GM13977 (cell line): Measurements from ENCODE around the gene CALY.

Source experiments
- DNase-seq: peaks from one replicate; pipeline ENCODE4 v3.0.0; 2012; ENCODE audit warnings: low spot score
- in situ Hi-C: fragments of 300-500 bp; cut with MboI; formaldehyde crosslinking; loops from one replicate; pipeline ENCODE4 v1.12.0; 2022; ENCODE audit warnings: low sequenced_read_pairs, low pct_unique_long_range_greater_than_20kb, mixed read lengths, inconsistent platforms; ENCODE audit not compliant: unreplicated experiment
- TF ChIP-seq, protein P1 (sequence below): IDR thresholded peaks from 2 replicates; pipeline ENCODE4 v1.5.1; 2012; ENCODE audit warnings: mild to moderate bottlenecking, control low read depth; ENCODE audit not compliant: insufficient read depth; ENCODE audit errors: extremely low read depth, missing control alignments

The CALY gene

GRCh38 chr10:133336118-133336576 lies 549 bp downstream of the CALY start:
- in situ Hi-C loops: no loop called here
- TF ChIP-seq, protein P1, sequence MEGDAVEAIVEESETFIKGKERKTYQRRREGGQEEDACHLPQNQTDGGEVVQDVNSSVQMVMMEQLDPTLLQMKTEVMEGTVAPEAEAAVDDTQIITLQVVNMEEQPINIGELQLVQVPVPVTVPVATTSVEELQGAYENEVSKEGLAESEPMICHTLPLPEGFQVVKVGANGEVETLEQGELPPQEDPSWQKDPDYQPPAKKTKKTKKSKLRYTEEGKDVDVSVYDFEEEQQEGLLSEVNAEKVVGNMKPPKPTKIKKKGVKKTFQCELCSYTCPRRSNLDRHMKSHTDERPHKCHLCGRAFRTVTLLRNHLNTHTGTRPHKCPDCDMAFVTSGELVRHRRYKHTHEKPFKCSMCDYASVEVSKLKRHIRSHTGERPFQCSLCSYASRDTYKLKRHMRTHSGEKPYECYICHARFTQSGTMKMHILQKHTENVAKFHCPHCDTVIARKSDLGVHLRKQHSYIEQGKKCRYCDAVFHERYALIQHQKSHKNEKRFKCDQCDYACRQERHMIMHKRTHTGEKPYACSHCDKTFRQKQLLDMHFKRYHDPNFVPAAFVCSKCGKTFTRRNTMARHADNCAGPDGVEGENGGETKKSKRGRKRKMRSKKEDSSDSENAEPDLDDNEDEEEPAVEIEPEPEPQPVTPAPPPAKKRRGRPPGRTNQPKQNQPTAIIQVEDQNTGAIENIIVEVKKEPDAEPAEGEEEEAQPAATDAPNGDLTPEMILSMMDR: no peak
- no peak for DNase-seq

DNA sequence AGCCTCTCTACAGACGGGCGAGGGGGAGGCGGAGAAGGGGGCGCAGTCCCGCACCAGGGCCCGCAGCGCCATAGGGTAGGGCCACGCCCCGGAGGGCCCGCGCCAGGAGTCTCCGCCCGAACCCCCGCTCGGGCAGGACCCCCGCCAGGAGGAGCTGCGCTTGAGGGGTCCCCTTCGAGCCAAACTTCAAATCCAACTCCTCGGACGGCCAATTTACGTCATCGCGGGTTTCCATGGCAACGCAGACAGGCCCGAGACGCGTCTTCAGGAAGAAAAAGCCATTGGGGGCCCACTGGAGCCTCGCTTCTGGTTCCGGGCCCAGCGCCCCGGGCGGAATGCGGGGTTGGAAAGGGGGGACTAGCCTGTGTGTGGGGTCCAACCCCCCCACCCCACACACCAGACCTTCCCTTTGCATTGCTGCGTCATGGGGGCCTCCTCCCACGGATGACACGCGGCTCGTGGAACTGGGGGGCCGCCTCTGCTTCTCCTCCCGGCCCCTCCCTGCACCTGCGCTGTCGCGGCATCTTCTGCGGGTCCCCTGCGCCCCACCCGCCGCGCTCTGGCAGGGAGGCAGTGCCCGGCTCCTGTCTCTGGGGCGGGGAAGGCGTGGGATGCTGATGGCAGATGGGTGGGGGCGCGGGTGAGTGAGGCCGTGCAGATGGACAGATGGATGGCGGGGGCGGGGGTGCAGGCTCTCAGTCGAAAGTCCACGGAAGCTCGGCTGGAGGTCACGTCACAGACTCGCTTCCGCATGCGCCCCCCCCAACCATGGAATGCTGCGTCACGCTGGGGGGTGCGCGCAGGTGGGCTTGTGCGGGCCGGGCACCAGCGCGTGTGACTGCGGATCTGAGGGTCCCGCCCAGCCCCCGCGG lies 1.2 kb downstream of the CALY start:
- TF ChIP-seq, protein P1: no peak
- peak; percentile 85 for DNase-seq
- in situ Hi-C loops: no loop called here

GRCh38 chr10:133334503-133335245 lies 2.0 kb downstream of the CALY start:
- no peak for DNase-seq
- TF ChIP-seq, protein P1: no peak
- in situ Hi-C loops: no loop called here

GRCh38 chr10:133332936-133333699 lies 3.6 kb downstream of the CALY start:
- in situ Hi-C loops: no loop called here
- TF ChIP-seq, protein P1: no peak
- DNase-seq: no peak

DNA sequence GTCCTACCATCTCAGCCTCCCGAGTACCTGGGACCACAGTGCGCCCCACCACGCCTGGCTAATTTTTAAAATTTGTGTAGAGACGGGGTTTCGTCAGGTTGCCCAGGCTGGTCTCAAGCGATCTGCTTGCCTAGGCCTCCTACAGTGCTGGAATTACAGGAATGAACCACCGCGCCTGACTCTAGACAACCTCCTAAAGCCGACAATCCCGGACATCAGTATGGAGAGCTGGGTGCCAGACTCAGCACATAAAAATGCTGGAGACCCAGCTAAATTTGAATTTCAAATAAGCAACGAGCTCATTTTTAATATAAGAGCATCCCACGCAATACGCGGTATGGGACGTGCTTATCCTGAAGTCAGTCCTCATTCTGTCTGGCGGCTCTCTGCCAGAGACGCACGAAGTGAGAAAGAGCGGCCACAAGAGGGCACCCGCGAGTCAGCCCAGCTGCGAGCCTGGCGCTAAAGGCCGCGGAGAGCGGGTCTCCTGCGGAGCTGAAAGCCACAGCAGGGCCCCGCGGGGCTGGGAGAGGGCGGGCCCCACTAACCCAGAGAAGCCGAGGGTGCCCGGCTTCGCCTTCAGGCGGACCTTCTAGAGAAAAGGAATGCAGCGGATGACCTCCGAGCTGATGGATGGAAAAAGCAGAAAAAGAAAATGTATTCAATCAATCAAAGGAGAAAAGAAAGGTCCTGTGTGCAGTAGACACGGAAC lies 7.0 kb downstream of the CALY start:
- DNase-seq: peak; percentile 92
- in situ Hi-C loops: no loop called here
- TF ChIP-seq, protein P1: peak; percentile 95
